Heart left ventricle (tissue), 16 donors: ENCODE data around the gene ZNF790. TPM values are rescaled to one million over a fixed set of nuclear protein-coding genes. Genes with fewer than 3 reads are reported as not detected.
A peak's percentile ranks its signal among the peaks of the same experiment; 100 is the strongest.

ENCODE experiments used
- ATAC-seq, 4 donors: fragments of 200-7000 bp; cut with Tn5 transposase; one replicate each; pipeline ENCODE4 v1.9.1; 2020 to 2022; ENCODE audit warnings: moderate library complexity in 4 of 4, mild to moderate bottlenecking in 3 of 4, moderate number of reproducible peaks in 1 of 4
- DNase-seq, 5 donors: peaks; one replicate each; pipeline ENCODE4 v3.0.0-alpha.2; 2020
- H3K27ac ChIP-seq, 12 donors: fragments of 200-600 bp; sonication (generic) in 4 of 12; one replicate each; pipeline versions ENCODE4 v1.5.0 to v1.8.0; 2016 to 2022; ENCODE audit warnings: mild to moderate bottlenecking in 2 of 12
- H3K27me3 ChIP-seq, 9 donors: fragments of 200-600 bp; sonication (generic) in 2 of 9; one replicate each; pipeline versions ENCODE4 v1.5.1 to v1.8.0; 2016 to 2022; ENCODE audit warnings: mild to moderate bottlenecking in 3 of 9
- H3K36me3 ChIP-seq, 9 donors: fragments of 200-600 bp; sonication (generic) in 2 of 9; one replicate each; pipeline versions ENCODE4 v1.5.0 to v1.8.0; 2018 to 2022; ENCODE audit warnings: mild to moderate bottlenecking in 2 of 9
- H3K4me1 ChIP-seq, 12 donors: fragments of 200-600 bp; sonication (generic) in 4 of 12; one replicate each; pipeline versions ENCODE4 v1.5.0 to v1.8.0; 2016 to 2022; ENCODE audit warnings: mild to moderate bottlenecking in 3 of 12
- H3K4me3 ChIP-seq, 12 donors: fragments of 200-600 bp; sonication (generic) in 4 of 12; one replicate each; pipeline versions ENCODE4 v1.5.0 to v1.8.0; 2017 to 2022; ENCODE audit warnings: mild to moderate bottlenecking in 9 of 12, moderate library complexity in 4 of 12
- H3K9me3 ChIP-seq, 12 donors: fragments of 200-600 bp; sonication (generic) in 4 of 12; one replicate each; pipeline versions ENCODE4 v1.5.0 to v1.8.0; 2016 to 2022; ENCODE audit warnings: mild to moderate bottlenecking in 1 of 12
- POLR2A ChIP-seq, 2 donors: fragments of 450-650 bp; IDR thresholded peaks; one replicate each; pipeline ENCODE4 v1.6.1; 2017; ENCODE audit warnings: antibody characterized with exemption in 2 of 2, mild to moderate bottlenecking in 2 of 2, moderate library complexity in 2 of 2
- WGBS, 4 donors: extraction: QIAGEN DNeasy Blood & Tissue Kit in 2 of 4; methylation state at CpG; one replicate each; pipeline versions ENCODE4 v1.1.5 to v1.1.7; 2013 to 2018; 5-methylcytosine and 5-hydroxymethylcytosine counted together
- intact Hi-C, 10 donors: fragments of 100-400 bp; cut with DNase I; formaldehyde crosslinking; loops; one replicate each; pipeline versions ENCODE4 v1.11.1 to v1.14.2; 2022
- polyA plus RNA-seq, 2 donors: library from polyadenylated mRNA; stranded (reverse); fragments of 200-250 nt; gene quantifications; one replicate each; pipeline ENCODE4 v1.2.3, GENCODE V29; 2013
- total RNA-seq, 9 donors: library from RNA; depleted of rRNA in 2 of 9; stranded (reverse); fragments of >200 nt in 2 of 9; fragmentation: NEBNext Ultra II Directional in 3 of 9; extraction: Animal tissue kit (Norgen Biotek cat#: 25700) in 3 of 9; gene quantifications; one replicate each; pipeline versions ENCODE4 v1.1.0 to v1.2.4, GENCODE V29; 2016 to 2023
- TF ChIP-seq, protein P1 (sequence below), 12 donors: fragments of 200-600 bp; sonication (generic) in 4 of 12; IDR thresholded peaks; one replicate each; pipeline versions ENCODE4 v1.5.0 to v1.8.0; 2018 to 2022; ENCODE audit warnings: antibody characterized with exemption in 12 of 12, mild to moderate bottlenecking in 5 of 12
- donor health status: ischemic (EF 13 %, LVEDD 7.1; RV severe dilation, severe dysfunction).
- donor health status: healthy with polysubstance abuse.
- donor health status: DM: no; HTN: yes; CAD: no.
- donor health status: DM: no; HTN: no; CAD: no.
- donor health status: ischemic (EF 25% LVEDD 6.9; RV normal size, moderate dysfunction).
- donor health status: ischemic (EF 25% LVEDD 5.7; RV mildly dilated, moderate dysfunction).
- donor health status: healthy.
- donor health status: DM: yes; HTN: yes; CAD: no.
- donor health status: ischemic (EF 35%, LVEDD 5.7; RV mildly dilated, moderate dysfunction).
- donor health status: nonischemic (EF 11% LVEDD 7.7; RV severe dilation, severe dysfunction).
- donor health status: DM: yes; HTN: yes; CAD: no.
- donor health status: PGD.
- donor health status: ischemic (EF 29% LVEDD 5.4; RV normal size, mild dysfunction).
- donor health status: nonischemic (EF 23%, LVEDD 6.1; RV moderate dilation, normal function).

The ZNF790 gene
- total and polyA plus RNA-seq, 11 donors: 3.4 to 13.0 (median 7.7) TPM

DNA sequence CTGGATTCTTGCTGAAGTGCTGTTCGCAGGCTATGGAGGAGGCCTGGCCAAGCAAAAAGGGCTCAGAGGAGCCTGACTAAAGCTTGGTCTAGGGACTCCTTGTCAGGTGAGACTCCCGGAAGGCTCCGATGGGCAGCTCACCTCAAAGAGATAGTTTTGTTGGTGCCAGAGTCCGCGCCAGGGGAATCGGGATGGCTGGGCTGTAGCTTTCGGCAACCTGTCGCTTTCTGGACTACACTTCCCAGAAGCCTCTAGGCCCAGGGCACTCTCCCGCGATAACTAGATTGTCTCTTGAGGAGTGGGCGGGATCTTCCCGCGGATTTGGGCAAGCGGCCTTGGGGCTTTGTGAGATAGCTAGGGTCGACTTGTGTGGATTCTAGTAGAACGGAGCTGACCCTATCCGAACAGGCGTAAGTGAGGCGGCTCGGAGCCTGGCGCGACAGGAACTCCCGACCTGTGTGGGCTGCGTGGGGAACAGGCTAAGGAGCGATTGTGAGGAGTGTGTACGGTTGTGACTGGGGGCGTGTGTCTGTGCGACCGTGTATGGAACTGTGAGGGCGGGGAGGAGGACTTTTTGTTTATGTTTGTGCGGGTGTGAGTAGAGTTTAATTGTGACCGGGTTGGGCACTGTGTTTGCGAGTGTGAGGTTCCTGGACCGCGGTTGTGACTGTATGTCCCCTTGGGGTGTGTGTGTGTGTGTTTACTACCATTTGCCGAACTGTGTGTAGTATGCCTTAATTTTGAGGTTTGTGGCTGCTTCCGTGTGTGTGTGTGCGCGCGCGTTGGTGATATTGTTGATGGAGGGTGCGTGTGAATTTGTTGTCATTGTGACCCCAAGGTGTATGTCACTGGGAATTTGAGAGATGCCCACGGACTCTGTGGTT lies 12.6 kb upstream of the ZNF790 start, which contains the start of gene ZNF345:
TSS of gene ZNF345 (plus strand) at position 318 of the 884 bp plus-strand sequence. CDS start 25,955 bp downstream, outside the sequence.
- Histone ChIP-seq H3K9me3 (peaks cover 0 to 34% (median 2%) of the 10 kb centered on the region in 12 donors), H3K27me3 (no peaks in the 10 kb centered on the region), H3K36me3 (peaks cover 0 to 35% (median 11%) of the 10 kb centered on the region in 9 donors), H3K4me1 (peaks cover 0 to 31% (median 17%) of the 10 kb centered on the region in 12 donors), H3K27ac (peak within 1 kb of the TSS; percentile 60 to 96 (median 90)), H3K4me3 (peak within 1 kb of the TSS; percentile 47 to 91 (median 76))
- peak; percentile 92 to 95 (median 93) for DNase-seq
- WGBS, 4 donors: 0 to 2% (median 1%) methylated on average over 22 to 43 of the region's 43 CpGs
- ATAC-seq: peak; percentile 96 to 97 (median 96)
- TF ChIP-seq POLR2A (IDR thresholded peaks at IDR 0.05): peak in 1 of 2 donors; percentile 47
- TF ChIP-seq, protein P1, sequence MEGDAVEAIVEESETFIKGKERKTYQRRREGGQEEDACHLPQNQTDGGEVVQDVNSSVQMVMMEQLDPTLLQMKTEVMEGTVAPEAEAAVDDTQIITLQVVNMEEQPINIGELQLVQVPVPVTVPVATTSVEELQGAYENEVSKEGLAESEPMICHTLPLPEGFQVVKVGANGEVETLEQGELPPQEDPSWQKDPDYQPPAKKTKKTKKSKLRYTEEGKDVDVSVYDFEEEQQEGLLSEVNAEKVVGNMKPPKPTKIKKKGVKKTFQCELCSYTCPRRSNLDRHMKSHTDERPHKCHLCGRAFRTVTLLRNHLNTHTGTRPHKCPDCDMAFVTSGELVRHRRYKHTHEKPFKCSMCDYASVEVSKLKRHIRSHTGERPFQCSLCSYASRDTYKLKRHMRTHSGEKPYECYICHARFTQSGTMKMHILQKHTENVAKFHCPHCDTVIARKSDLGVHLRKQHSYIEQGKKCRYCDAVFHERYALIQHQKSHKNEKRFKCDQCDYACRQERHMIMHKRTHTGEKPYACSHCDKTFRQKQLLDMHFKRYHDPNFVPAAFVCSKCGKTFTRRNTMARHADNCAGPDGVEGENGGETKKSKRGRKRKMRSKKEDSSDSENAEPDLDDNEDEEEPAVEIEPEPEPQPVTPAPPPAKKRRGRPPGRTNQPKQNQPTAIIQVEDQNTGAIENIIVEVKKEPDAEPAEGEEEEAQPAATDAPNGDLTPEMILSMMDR (IDR thresholded peaks at IDR 0.05): no peak
- intact Hi-C loops: loop anchor here in 6 of 10 donors (1.0 to 10.0 kb wide), 12 partner anchors 12 to 518 kb away; partner anchors contain the start of genes ZNF790 (in 3 of the 6), ZNF568 (in 2 of the 6), ZNF829 (in 2 of the 6) and ZNF260 (in 1 of the 6)

DNA sequence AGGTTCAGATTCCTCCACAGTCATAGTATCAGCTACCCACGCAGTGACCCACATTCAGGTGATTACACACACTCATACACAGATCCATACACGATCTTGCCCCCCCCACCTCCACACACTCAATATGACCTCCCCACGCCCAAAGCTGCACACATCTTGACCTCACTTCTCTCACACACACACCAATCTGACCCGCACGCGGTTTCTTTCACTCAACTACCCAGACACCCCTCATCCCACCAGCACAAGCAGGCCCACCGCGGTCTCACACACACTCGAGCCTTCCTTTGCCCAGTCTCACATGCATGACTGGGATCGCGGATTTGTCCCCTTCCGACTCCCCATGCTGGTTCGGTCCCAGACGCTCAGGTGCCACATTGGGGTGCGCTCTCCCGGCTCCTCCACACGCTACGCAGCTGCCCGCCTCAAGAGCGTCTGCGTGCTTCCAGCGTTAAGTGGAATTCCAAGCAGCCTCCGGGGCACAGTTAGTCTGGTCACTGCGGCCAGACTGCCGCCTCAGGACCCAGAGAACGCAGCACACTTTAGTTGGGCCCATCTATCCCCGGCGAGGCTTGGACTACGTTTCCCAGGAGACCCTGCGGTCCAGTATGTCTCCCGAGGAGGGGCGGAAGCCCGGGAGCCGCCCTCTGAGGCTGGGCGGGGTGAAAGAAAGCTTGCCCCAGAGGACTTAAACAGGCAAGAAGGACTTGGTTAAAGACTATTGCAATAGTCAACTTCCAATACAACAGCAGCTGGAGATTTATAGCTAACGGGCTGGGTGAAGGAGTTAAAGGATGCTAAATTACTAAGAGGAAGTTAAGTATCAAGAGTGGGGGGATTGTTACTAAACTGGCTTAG lies 11.7 kb upstream of the ZNF790 start:
- Histone ChIP-seq H3K27ac (peak overlapping the region; percentile 60 to 96 (median 90)), H3K36me3 (peaks cover 0 to 30% (median 6%) of the 10 kb centered on the region in 9 donors), H3K4me3 (peak overlapping the region; percentile 47 to 91 (median 76)), H3K27me3 (no peaks in the 10 kb centered on the region), H3K9me3 (peaks cover 0 to 26% (median 0%) of the 10 kb centered on the region in 12 donors), H3K4me1 (peaks cover 0 to 33% (median 17%) of the 10 kb centered on the region in 12 donors)
- WGBS, 4 donors: 0 to 1% (median 0%) methylated on average over 36 of the region's 36 CpGs
- intact Hi-C loops: loop anchor here in 7 of 10 donors (1.0 to 10.0 kb wide), 13 partner anchors 12 to 518 kb away; partner anchors contain the start of genes ZNF790 (in 4 of the 7), ZNF568 (in 2 of the 7), ZNF829 (in 2 of the 7) and ZNF850 (in 2 of the 7)
- DNase-seq: peak; percentile 92 to 95 (median 93)
- peak in 1 of 2 donors; percentile 48 for TF ChIP-seq POLR2A (IDR thresholded peaks at IDR 0.05)
- TF ChIP-seq, protein P1 (IDR thresholded peaks at IDR 0.05): no peak
- peak; percentile 97 to 99 (median 98) for ATAC-seq

- ATAC-seq (no peak), DNase-seq (no peak)
- Histone ChIP-seq H3K4me3 (no peak overlapping the region), H3K27ac (peak overlapping the region in 4 of 12 donors; percentile 80 to 92 (median 87)), H3K27me3 (no peaks in the 10 kb centered on the region), H3K9me3 (peaks cover 0 to 18% (median 0%) of the 10 kb centered on the region in 12 donors), H3K4me1 (peaks cover 0 to 33% (median 17%) of the 10 kb centered on the region in 12 donors), H3K36me3 (peaks cover 0 to 29% (median 0%) of the 10 kb centered on the region in 9 donors)
- whole genome bisulfite sequencing, 4 donors: 89 to 93% (median 92%) methylated on average over 1 of the region's 1 CpG
- intact Hi-C loops: loop anchor here in 1 of 10 donors (5.0 kb wide), 1 partner anchor 76 kb away; the partner anchor contains the start of gene ZNF850
- TF ChIP-seq, protein P1 (IDR thresholded peaks at IDR 0.05): no peak
- TF ChIP-seq POLR2A (IDR thresholded peaks at IDR 0.05): no peak
These were observed 9.8 kb upstream of the ZNF790 start for GRCh38 chr19:36847968-36848367.
